DMS79 treated with DMSO at 0.1 percent for 48 hours (cell line): ENCODE data around the gene TSPAN16.

Experiments
- DNase-seq: peaks from one replicate; lab custom pipeline; 2025; lab: John Stamatoyannopoulos, UW

Gene TSPAN16

GRCh38 chr19:11295665-11296245, at the start of gene TSPAN16:
Gene TSPAN16, plus strand, starts transcription at chr19:11296160. Its CDS starts 138 bp downstream, at chr19:11296298.
- no peak for DNase-seq

- DNase-seq: no peak
Observed at GRCh38 chr19:11246941-11247340, 49.0 kb upstream of the TSPAN16 start.

- no peak for DNase-seq
Observed at GRCh38 chr19:11247391-11247790, 48.6 kb upstream of the TSPAN16 start.

- no peak for DNase-seq
Observed at GRCh38 chr19:11247934-11248333, 48.0 kb upstream of the TSPAN16 start.

GRCh38 chr19:11248852-11249251, 47.1 kb upstream of the TSPAN16 start:
- DNase-seq: no peak

GRCh38 chr19:11251217-11251616, 44.7 kb upstream of the TSPAN16 start:
- no peak for DNase-seq

GRCh38 chr19:11251650-11252314, 44.2 kb upstream of the TSPAN16 start:
- DNase-seq: no peak

- no peak for DNase-seq
Observed at GRCh38 chr19:11252665-11253355, 43.1 kb upstream of the TSPAN16 start.

GRCh38 chr19:11254666-11255065, 41.3 kb upstream of the TSPAN16 start:
- DNase-seq: no peak

- DNase-seq: no peak
Observed at GRCh38 chr19:11256189-11256588, 39.8 kb upstream of the TSPAN16 start.

- no peak for DNase-seq
Observed at GRCh38 chr19:11257846-11258380, 38.0 kb upstream of the TSPAN16 start.

- no peak for DNase-seq
Observed at GRCh38 chr19:11260996-11261395, 35.0 kb upstream of the TSPAN16 start.

GRCh38 chr19:11261431-11261970, 34.5 kb upstream of the TSPAN16 start:
- DNase-seq: no peak

GRCh38 chr19:11261971-11262839, 33.8 kb upstream of the TSPAN16 start, which contains the start of gene DOCK6:
Gene DOCK6, minus strand, starts transcription at chr19:11262524. Its CDS starts 84 bp downstream, at chr19:11262440.
- no peak for DNase-seq

GRCh38 chr19:11263726-11264125, 32.2 kb upstream of the TSPAN16 start:
- DNase-seq: no peak

GRCh38 chr19:11264452-11265176, 31.3 kb upstream of the TSPAN16 start:
- DNase-seq: no peak

GRCh38 chr19:11265177-11265784, 30.7 kb upstream of the TSPAN16 start:
- DNase-seq: no peak

- DNase-seq: no peak
Observed at GRCh38 chr19:11265785-11266236, 30.1 kb upstream of the TSPAN16 start.

GRCh38 chr19:11267316-11268085, 28.5 kb upstream of the TSPAN16 start:
- no peak for DNase-seq
